NCI-H1417 (cell line): ENCODE measurements around the gene CCR9.

ENCODE experiments used
- DNase-seq, 3 experiments: peaks; one replicate each; lab custom pipeline; 2025; lab: John Stamatoyannopoulos, UW

The CCR9 gene

DNA sequence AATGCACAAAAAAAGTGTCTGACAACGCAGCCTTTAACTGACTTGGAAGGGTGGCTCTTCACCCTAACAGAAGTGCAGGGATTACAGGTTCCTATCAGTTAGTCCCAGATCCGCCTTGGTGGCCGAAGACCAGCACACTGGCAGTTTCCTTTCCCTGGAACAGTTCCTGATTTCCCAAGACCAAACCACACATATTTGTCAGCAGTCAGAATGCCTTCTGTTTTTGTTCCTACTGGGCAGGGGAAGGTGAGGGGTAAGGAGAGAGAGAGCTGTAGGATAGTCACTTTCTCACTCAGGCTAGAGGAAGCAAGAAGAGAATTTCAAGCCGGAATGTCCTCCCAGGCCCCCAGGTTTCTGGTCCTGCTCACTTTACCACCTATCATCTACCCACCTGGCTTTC lies 66.1 kb downstream of the CCR9 start:
- no peak for DNase-seq
